Ectodermal cell (in vitro differentiated cells): ENCODE results near the gene GOLIM4.
"Not testable (repeated sequence)": the region's sequence is repeated elsewhere in the genome, so short reads cannot be mapped to it uniquely, and the experiment has no call there.

Experiments
- H3K27ac ChIP-seq: 2 replicates; pipeline ENCODE4 v1.7.0; 2013; ENCODE audit warnings: mild to moderate bottlenecking, low read depth, low read length; ENCODE audit not compliant: insufficient read depth, poor library complexity, severe bottlenecking
- H3K27me3 ChIP-seq: 2 replicates; pipeline ENCODE4 v1.7.0; 2013; ENCODE audit warnings: mild to moderate bottlenecking, low read length; ENCODE audit not compliant: insufficient read depth, control insufficient read depth, poor library complexity, severe bottlenecking
- H3K36me3 ChIP-seq: one replicate; pipeline ENCODE4 v1.7.0; 2013; ENCODE audit warnings: low read length; ENCODE audit not compliant: control insufficient read depth, insufficient read depth
- H3K4me1 ChIP-seq: one replicate; pipeline ENCODE4 v1.7.0; 2013; ENCODE audit warnings: low read length; ENCODE audit not compliant: control insufficient read depth, insufficient read depth
- H3K4me3 ChIP-seq: 2 replicates; pipeline ENCODE4 v1.7.0; 2013; ENCODE audit warnings: low read depth, low read length, control low read depth; ENCODE audit not compliant: insufficient read depth
- H3K9me3 ChIP-seq: 2 replicates; pipeline ENCODE4 v1.7.0; 2013; ENCODE audit warnings: mild to moderate bottlenecking, low read length, moderate library complexity; ENCODE audit not compliant: control insufficient read depth
- WGBS, 2 experiments: methylation state at CpG; one replicate each; pipeline ENCODE4 v1.1.7; 2013; ENCODE audit warnings: missing lambda C conversion rate in 2 of 2; 5-methylcytosine and 5-hydroxymethylcytosine counted together

The GOLIM4 gene

GRCh38 chr3:168062679-168063078 lies 33.0 kb downstream of the GOLIM4 start:
- Histone ChIP-seq H3K4me1 (no peaks in the 10 kb centered on the region), H3K36me3 (no peaks in the 10 kb centered on the region), H3K4me3 (no peak overlapping the region), H3K27me3 (no peaks in the 10 kb centered on the region), H3K27ac (no peak overlapping the region), H3K9me3 (no peaks in the 10 kb centered on the region)
- WGBS, 2 experiments: 91 to 99% methylated on average over 5 to 6 of the region's 6 CpGs

- WGBS, 2 experiments: 88 to 99% methylated on average over 3 of the region's 5 CpGs
Observed at GRCh38 chr3:168061332-168061996, 34.3 kb downstream of the GOLIM4 start.

GRCh38 chr3:168060317-168060716 lies 35.4 kb downstream of the GOLIM4 start:
- WGBS, 2 experiments: 100% methylated on average over 2 of the region's 3 CpGs

More at GRCh38 chr3:168061332-168061996, 34.3 kb downstream of the GOLIM4 start:
- H3K4me1 ChIP-seq: no peaks in the 10 kb centered on the region
- H3K4me3 ChIP-seq: no peak overlapping the region
- no peaks in the 10 kb centered on the region for H3K27me3 ChIP-seq
- H3K36me3 ChIP-seq: no peaks in the 10 kb centered on the region
- H3K27ac ChIP-seq: no peak overlapping the region
- H3K9me3 ChIP-seq: no peaks in the 10 kb centered on the region

GRCh38 chr3:168058481-168058880 lies 37.2 kb downstream of the GOLIM4 start:
- Histone ChIP-seq H3K27ac (no peak overlapping the region), H3K4me1 (no peaks in the 10 kb centered on the region), H3K9me3 (no peaks in the 10 kb centered on the region), H3K36me3 (no peaks in the 10 kb centered on the region), H3K4me3 (no peak overlapping the region), H3K27me3 (no peaks in the 10 kb centered on the region)
- 92% methylated on average over 2 of the region's 2 CpGs; no CpG with 5 or more reads in 1 of the 2 experiments for WGBS, 2 experiments

More at GRCh38 chr3:168060317-168060716, 35.4 kb downstream of the GOLIM4 start:
- H3K27me3 ChIP-seq: no peaks in the 10 kb centered on the region
- H3K9me3 ChIP-seq: no peaks in the 10 kb centered on the region
- no peak overlapping the region for H3K4me3 ChIP-seq
- H3K4me1 ChIP-seq: no peaks in the 10 kb centered on the region
- H3K27ac ChIP-seq: no peak overlapping the region
- H3K36me3 ChIP-seq: no peaks in the 10 kb centered on the region

- H3K36me3 ChIP-seq, H3K27me3 ChIP-seq, H3K27ac ChIP-seq, H3K4me3 ChIP-seq, H3K9me3 ChIP-seq, H3K4me1 ChIP-seq: not testable (repeated sequence)
- WGBS, 2 experiments: 95% methylated on average over 7 of the region's 7 CpGs
Observed at GRCh38 chr3:168056398-168057230, 39.1 kb downstream of the GOLIM4 start.

GRCh38 chr3:168054447-168054846 lies 41.3 kb downstream of the GOLIM4 start:
- Histone ChIP-seq H3K4me3 (no peak overlapping the region), H3K27ac (no peak overlapping the region)
- WGBS, 2 experiments: 95 to 97% methylated on average over 4 to 5 of the region's 5 CpGs

GRCh38 chr3:168053115-168053514 lies 42.6 kb downstream of the GOLIM4 start:
- WGBS, 2 experiments: 89 to 94% methylated on average over 1 to 2 of the region's 2 CpGs
- H3K27ac ChIP-seq: no peak overlapping the region

More at GRCh38 chr3:168054447-168054846, 41.3 kb downstream of the GOLIM4 start:
- no peaks in the 10 kb centered on the region for H3K4me1 ChIP-seq
- no peaks in the 10 kb centered on the region for H3K27me3 ChIP-seq
- no peaks in the 10 kb centered on the region for H3K36me3 ChIP-seq
- no peaks in the 10 kb centered on the region for H3K9me3 ChIP-seq

GRCh38 chr3:168052515-168052914 lies 43.2 kb downstream of the GOLIM4 start:
- Histone ChIP-seq H3K27ac (no peak overlapping the region), H3K36me3 (no peaks in the 10 kb centered on the region), H3K4me3 (no peak overlapping the region), H3K4me1 (no peaks in the 10 kb centered on the region), H3K9me3 (no peaks in the 10 kb centered on the region), H3K27me3 (no peaks in the 10 kb centered on the region)
- WGBS, 2 experiments: 83 to 88% methylated on average over 2 of the region's 2 CpGs

More at GRCh38 chr3:168053115-168053514, 42.6 kb downstream of the GOLIM4 start:
- Histone ChIP-seq H3K4me1 (no peaks in the 10 kb centered on the region), H3K36me3 (no peaks in the 10 kb centered on the region), H3K4me3 (no peak overlapping the region), H3K9me3 (no peaks in the 10 kb centered on the region), H3K27me3 (no peaks in the 10 kb centered on the region)

- Histone ChIP-seq H3K4me1 (no peaks in the 10 kb centered on the region), H3K4me3 (no peak overlapping the region), H3K27ac (no peak overlapping the region), H3K36me3 (no peaks in the 10 kb centered on the region), H3K9me3 (no peaks in the 10 kb centered on the region), H3K27me3 (no peaks in the 10 kb centered on the region)
- WGBS, 2 experiments: 94 to 96% methylated on average over 8 of the region's 9 CpGs
Observed at GRCh38 chr3:168051531-168052471, 43.9 kb downstream of the GOLIM4 start.
